GM12872 (cell line): ENCODE data around the gene TXK.
A peak's percentile ranks its signal among the peaks of the same experiment; 100 is the strongest.

ENCODE experiments used
- CTCF ChIP-seq: IDR thresholded peaks from 3 replicates; pipeline ENCODE4 v1.5.1; 2011; ENCODE audit warnings: low read depth, mild to moderate bottlenecking, low read length, moderate library complexity; ENCODE audit not compliant: insufficient read depth

TXK gene

GRCh38 chr4:48071191-48071590, 62.9 kb downstream of the TXK start:
- no peak for TF ChIP-seq CTCF

GRCh38 chr4:48069026-48069425, 65.0 kb downstream of the TXK start:
- no peak for TF ChIP-seq CTCF

- no peak for TF ChIP-seq CTCF
These were observed 65.9 kb downstream of the TXK start for GRCh38 chr4:48068182-48068581.

- TF ChIP-seq CTCF = no peak
These were observed 66.5 kb downstream of the TXK start for GRCh38 chr4:48067536-48067935.

- 0 out of 3 replicates have a peak, but pooled peaks have one; percentile 8 for TF ChIP-seq CTCF
These were observed 68.4 kb downstream of the TXK start for GRCh38 chr4:48065587-48066052.

GRCh38 chr4:48064349-48064748, 69.7 kb downstream of the TXK start:
- TF ChIP-seq CTCF = no peak

- no peak for TF ChIP-seq CTCF
These were observed 75.2 kb downstream of the TXK start for GRCh38 chr4:48058617-48059530.
